NCI-H345 treated with DMSO at 0.1 percent for 48 hours (cell line): ENCODE data around the gene TMEM109.
"Not testable (repeated sequence)": the region's sequence is repeated elsewhere in the genome, so short reads cannot be mapped to it uniquely, and the experiment has no call there.

Experiments
- DNase-seq: peaks from one replicate; lab custom pipeline; 2025; ENCODE audit not compliant: unreplicated experiment; lab: John Stamatoyannopoulos, UW

The TMEM109 gene

DNA sequence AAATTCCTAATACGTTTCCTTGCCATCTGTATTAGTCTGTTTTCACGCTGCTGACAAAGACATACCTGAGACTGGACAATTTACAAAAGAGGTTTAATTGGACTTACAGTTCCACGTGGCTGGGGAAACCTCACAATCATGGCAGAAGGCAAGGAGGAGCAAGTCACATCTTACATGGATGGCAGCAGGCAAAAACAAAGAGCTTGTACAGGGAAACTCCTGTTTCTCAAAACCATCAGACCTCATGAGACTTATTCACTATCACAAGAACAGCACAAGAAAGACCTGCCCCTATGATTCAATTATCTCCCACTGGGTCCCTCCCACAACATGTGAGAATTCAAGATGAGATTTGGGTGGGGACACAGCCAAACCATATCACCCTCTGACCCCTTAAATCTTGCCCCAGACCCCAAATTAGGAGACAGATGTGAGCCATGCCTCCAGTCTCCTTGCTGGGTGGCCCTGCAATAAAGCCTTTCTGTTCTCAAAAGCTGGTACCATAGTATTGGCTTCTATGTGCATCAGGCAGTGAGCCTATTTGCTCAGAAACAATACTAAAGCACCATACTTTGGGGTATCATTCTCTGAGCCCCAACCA, 4.2 kb upstream of the TMEM109 start:
- not testable (repeated sequence) for DNase-seq

GRCh38 chr11:60910281-60910687, 3.7 kb upstream of the TMEM109 start:
- no peak for DNase-seq

GRCh38 chr11:60910711-60911380, 3.1 kb upstream of the TMEM109 start:
- no peak for DNase-seq

GRCh38 chr11:60912223-60912850, 1.6 kb upstream of the TMEM109 start:
- DNase-seq: no peak

GRCh38 chr11:60912851-60913528, 968 bp upstream of the TMEM109 start:
- no peak for DNase-seq

- no peak for DNase-seq
Observed at GRCh38 chr11:60914633-60915247, 782 bp downstream of the TMEM109 start.

DNA sequence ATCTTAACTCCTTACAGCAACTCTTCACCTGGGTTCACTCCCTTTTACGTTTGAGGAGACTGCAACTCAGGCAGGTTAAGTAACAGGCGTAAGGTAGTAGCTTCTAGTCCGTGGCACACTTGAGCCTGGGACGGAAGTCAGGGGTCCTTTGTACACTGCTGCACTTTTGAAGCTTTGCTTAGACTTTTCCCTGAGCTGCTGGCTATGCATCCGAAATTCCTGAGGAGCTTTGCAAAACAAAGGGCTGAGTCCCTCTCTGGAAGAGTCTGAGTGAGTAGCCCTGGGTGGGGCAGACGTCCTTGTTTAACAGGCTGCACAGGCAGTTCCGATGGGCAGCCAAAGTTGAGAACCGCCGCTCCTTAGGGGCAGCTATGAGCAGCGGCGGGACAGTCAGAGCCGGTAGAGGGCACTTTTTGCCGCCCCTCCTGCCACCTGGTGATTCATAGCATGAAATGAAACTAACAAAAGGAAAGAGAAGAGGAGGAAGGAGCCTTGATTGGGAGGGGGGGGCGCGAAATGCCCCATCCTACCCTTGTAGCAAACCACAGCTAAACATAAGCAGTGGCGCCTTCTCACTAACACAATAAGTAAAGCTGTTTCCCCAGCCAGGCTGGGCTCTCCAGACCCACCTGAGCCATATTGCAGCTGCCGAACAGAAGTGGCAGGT, 1.4 kb downstream of the TMEM109 start:
- DNase-seq: no peak

GRCh38 chr11:60916669-60917206, 2.8 kb downstream of the TMEM109 start:
- no peak for DNase-seq

- no peak for DNase-seq
Observed at GRCh38 chr11:60917267-60917666, 3.3 kb downstream of the TMEM109 start.

GRCh38 chr11:60918251-60918938, 4.4 kb downstream of the TMEM109 start:
- DNase-seq: no peak

DNA sequence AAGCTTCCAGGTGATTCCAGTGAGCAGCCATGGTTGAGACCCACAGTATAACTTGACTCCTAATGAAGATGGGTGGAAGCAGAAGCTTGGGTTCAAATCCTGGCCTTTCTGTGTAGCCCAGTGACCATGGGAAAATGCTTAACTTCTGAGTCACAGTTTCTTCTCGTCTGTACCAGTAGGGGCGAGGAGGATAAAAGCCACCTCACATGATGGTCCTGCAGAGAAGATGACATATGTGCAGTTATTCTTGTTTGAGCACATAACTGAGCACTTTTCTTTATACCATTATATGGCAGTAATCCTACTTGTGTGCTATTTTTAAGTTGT, 4.9 kb downstream of the TMEM109 start:
- DNase-seq: no peak

DNA sequence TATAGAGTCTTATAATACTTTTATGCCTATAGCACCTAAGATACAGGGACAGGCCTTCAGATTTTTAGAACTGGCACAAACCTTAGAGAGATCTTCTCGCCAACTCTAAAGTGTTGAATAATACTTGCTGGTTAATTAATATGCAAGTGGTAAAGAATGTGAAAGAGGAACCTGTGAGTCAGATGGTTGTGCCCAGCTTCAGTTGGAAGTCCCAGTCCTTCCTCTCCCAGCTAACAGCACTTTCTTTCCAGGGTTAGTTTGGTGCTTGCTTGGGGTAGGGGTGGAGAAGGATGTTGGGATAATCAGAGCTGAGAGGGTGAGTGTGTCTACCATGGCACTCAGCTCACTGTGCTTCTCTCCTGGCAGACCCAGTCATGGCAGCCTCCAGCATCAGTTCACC, 5.4 kb downstream of the TMEM109 start:
- no peak for DNase-seq

GRCh38 chr11:60919956-60920355, 6.0 kb downstream of the TMEM109 start:
- no peak for DNase-seq

DNA sequence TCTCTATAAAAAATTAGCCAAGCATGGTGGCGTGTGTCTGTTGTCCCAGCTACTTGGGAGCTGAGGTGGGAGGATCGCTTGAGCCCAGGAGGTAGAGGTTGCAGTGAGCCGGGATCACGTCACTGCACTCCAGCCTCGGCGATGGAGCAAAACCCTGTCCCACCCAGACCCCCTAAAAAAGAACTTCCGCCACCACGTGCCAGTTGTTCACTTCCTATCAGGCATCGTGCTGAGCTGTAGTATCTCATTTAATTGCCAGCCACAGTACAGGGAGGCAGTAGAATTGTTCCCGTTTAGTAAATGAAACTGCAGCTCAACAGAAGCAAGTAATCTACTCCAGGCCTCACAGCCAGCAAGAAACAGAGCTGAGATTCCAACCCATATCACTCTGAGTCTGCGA, 7.3 kb downstream of the TMEM109 start:
- DNase-seq: no peak

DNA sequence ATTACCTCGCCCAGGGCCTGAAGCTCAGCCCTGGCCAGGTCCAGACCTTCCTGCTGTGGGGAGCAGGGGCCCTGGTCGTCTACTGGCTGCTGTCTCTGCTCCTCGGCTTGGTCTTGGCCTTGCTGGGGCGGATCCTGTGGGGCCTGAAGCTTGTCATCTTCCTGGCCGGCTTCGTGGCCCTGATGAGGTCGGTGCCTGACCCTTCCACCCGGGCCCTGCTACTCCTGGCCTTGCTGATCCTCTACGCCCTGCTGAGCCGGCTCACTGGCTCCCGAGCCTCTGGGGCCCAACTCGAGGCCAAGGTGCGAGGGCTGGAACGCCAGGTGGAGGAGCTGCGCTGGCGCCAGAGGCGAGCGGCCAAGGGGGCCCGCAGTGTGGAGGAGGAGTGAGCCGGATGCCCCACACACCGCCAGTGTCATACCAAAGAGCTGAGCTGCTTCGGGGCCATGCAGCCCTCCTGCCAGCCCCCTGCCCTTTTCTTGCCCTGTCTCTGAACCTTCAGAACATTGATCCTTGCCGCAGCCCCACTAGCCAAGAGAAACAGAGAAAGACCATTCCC, 7.9 kb downstream of the TMEM109 start:
- DNase-seq: no peak

GRCh38 chr11:60922906-60923305, 8.9 kb downstream of the TMEM109 start:
- DNase-seq: no peak

DNA sequence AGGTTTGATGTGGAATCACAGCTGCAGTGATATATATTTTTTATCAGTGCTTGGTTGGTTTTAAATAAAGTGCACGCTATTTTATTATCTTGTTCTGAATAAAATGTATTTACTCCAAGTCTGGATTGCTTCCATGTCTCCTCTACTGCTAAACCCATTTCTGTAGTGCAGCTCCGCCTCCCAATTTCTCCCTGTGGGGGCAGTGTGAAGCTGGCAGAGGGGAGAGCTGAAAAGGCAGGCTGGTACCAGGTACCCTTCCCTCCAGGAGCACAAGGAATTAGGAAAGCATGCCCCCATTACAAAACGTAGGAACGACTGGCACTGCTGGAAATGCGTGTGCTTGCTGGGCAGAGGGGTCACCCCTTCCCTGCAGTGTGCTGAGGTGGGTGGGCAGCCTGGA, 9.4 kb downstream of the TMEM109 start:
- no peak for DNase-seq

GRCh38 chr11:60923800-60924109, 9.8 kb downstream of the TMEM109 start:
- no peak for DNase-seq

GRCh38 chr11:60924110-60924905, 10.3 kb downstream of the TMEM109 start, which contains the start of gene TMEM132A:
Gene TMEM132A, plus strand, starts transcription at chr11:60924460. Its CDS starts 174 bp downstream, at chr11:60924634.
- DNase-seq: peak; percentile 19
